Keratinocyte (primary cell): ENCODE measurements around the gene KLHDC7B.

ENCODE experiments used
- EZH2 ChIP-seq: IDR thresholded peaks from one replicate; pipeline ENCODE4 v1.6.1; 2012; ENCODE audit warnings: inconsistent platforms, mild to moderate bottlenecking, low read length, moderate library complexity
- TF ChIP-seq, protein P1 (sequence below), 3 experiments: IDR thresholded peaks in 1 of 3; conservative IDR thresholded peaks in 1 of 3; optimal IDR thresholded peaks in 1 of 3; 2 replicates in 2 of 3; 3 replicates in 1 of 3; pipeline versions ENCODE3 to v1.5.1; 2011; ENCODE audit warnings: low read length in 3 of 3, mild to moderate bottlenecking in 3 of 3, moderate library complexity in 2 of 3, control low read depth in 1 of 3, inconsistent platforms in 1 of 3; ENCODE audit not compliant: insufficient read depth in 2 of 3; ENCODE audit errors: extremely low read depth in 1 of 3

GRCh38 chr22:50535113-50535512 lies 10.6 kb upstream of the KLHDC7B start:
- TF ChIP-seq, protein P1, sequence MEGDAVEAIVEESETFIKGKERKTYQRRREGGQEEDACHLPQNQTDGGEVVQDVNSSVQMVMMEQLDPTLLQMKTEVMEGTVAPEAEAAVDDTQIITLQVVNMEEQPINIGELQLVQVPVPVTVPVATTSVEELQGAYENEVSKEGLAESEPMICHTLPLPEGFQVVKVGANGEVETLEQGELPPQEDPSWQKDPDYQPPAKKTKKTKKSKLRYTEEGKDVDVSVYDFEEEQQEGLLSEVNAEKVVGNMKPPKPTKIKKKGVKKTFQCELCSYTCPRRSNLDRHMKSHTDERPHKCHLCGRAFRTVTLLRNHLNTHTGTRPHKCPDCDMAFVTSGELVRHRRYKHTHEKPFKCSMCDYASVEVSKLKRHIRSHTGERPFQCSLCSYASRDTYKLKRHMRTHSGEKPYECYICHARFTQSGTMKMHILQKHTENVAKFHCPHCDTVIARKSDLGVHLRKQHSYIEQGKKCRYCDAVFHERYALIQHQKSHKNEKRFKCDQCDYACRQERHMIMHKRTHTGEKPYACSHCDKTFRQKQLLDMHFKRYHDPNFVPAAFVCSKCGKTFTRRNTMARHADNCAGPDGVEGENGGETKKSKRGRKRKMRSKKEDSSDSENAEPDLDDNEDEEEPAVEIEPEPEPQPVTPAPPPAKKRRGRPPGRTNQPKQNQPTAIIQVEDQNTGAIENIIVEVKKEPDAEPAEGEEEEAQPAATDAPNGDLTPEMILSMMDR (optimal IDR thresholded peaks at IDR 0.05 in 1 of 3, IDR thresholded peaks at IDR 0.05 in 1 of 3, conservative IDR thresholded peaks at IDR 0.05 in 1 of 3; ENCODE audit: extremely low read depth in 1 of 3, insufficient read depth in 2 of 3, low read length in 3 of 3), result no peak
- no peak for TF ChIP-seq EZH2
